Measurements from ENCODE around the gene PNCK.

The PNCK gene

DNA sequence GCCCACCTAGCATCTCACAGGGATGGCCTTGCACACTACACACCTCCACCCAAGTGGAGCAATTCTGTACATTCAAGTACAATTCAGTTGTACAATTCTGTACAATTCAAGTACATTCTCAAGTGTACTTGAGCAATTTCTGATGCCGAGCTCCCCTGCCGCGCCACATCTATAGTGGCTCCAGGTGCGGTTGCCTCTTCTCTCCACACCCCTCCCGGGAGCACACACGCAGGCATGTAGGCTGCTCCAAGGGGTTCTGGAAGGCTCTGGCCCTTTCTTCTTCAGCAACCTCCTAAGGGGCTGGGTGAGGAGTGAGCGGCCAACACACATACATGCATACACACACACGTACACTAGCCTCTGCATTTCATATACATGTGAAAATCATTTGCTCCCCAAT is 45.5 kb downstream of the PNCK start:
- H3K4me1 Mint-ChIP-seq (ENCODE audit: low read depth) = no peaks in the 10 kb centered on the region
- H3K4me3 Mint-ChIP-seq = no peak overlapping the region
- DNase-seq = no peak
- H3K9me3 Mint-ChIP-seq = peaks cover 12% of the 10 kb centered on the region
- H3K36me3 Mint-ChIP-seq (ENCODE audit: low read depth) = no peaks in the 10 kb centered on the region
- H3K27ac Mint-ChIP-seq = no peak overlapping the region
- peaks cover 36% of the 10 kb centered on the region for H3K27me3 Mint-ChIP-seq

GRCh38 chrX:153627675-153628111 is 45.9 kb downstream of the PNCK start:
- no peak overlapping the region for H3K4me3 Mint-ChIP-seq
- DNase-seq = no peak
- no peaks in the 10 kb centered on the region for H3K4me1 Mint-ChIP-seq (ENCODE audit: low read depth)
- H3K9me3 Mint-ChIP-seq = peaks cover 12% of the 10 kb centered on the region
- H3K27ac Mint-ChIP-seq = no peak overlapping the region
- peaks cover 40% of the 10 kb centered on the region for H3K27me3 Mint-ChIP-seq
- H3K36me3 Mint-ChIP-seq (ENCODE audit: low read depth) = no peaks in the 10 kb centered on the region

GRCh38 chrX:153626863-153627674 is 46.5 kb downstream of the PNCK start:
- Mint-ChIP-seq H3K27me3 (peaks cover 46% of the 10 kb centered on the region), H3K4me3 (no peak overlapping the region), H3K4me1 (ENCODE audit: low read depth) (no peaks in the 10 kb centered on the region), H3K27ac (no peak overlapping the region), H3K36me3 (ENCODE audit: low read depth) (no peaks in the 10 kb centered on the region), H3K9me3 (peaks cover 12% of the 10 kb centered on the region)
- no peak for DNase-seq

DNA sequence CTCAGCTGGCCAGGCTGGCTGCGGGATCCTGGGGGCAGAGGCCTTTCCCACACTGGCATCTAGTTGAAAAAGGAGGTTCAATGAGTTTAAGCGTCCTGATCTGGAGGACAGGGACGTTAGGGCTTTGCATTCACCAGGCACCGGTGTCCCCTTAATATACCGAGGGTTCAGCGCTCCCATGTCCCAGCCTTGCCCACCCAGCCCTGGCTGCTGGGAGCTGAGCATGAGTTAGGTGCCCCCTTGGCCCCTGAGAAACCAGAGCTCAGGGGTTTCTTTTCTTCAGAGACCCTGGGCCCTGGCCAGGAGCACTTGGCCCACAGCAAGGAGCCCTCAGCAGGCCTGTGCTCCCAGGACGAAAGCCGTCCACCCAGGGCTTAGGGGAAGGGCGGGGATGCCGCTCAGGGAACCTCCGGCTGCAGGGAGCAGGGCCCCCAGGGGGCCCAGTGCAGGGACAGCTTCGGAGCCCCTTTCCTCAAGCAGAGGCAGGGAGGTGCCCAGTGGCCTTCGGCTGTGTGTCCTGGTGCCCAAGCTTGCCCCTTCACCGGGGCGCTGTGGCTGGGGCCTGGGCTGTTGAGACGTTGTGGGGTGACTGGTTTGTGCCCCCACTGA is 47.5 kb downstream of the PNCK start:
- no peak for DNase-seq
- no peak overlapping the region for H3K4me3 Mint-ChIP-seq
- H3K27me3 Mint-ChIP-seq = peaks cover 48% of the 10 kb centered on the region
- H3K4me1 Mint-ChIP-seq (ENCODE audit: low read depth) = no peaks in the 10 kb centered on the region
- H3K9me3 Mint-ChIP-seq = peaks cover 4% of the 10 kb centered on the region
- H3K36me3 Mint-ChIP-seq (ENCODE audit: low read depth) = no peaks in the 10 kb centered on the region
- H3K27ac Mint-ChIP-seq = no peak overlapping the region

GRCh38 chrX:153625271-153626024 is 48.2 kb downstream of the PNCK start:
- Mint-ChIP-seq H3K9me3 (no peaks in the 10 kb centered on the region), H3K27ac (no peak overlapping the region), H3K36me3 (ENCODE audit: low read depth) (no peaks in the 10 kb centered on the region), H3K4me3 (no peak overlapping the region), H3K27me3 (peaks cover 44% of the 10 kb centered on the region), H3K4me1 (ENCODE audit: low read depth) (no peaks in the 10 kb centered on the region)
- DNase-seq = no peak

GRCh38 chrX:153624196-153625091 is 49.2 kb downstream of the PNCK start:
- Mint-ChIP-seq H3K27ac (no peak overlapping the region), H3K4me3 (no peak overlapping the region), H3K4me1 (ENCODE audit: low read depth) (no peaks in the 10 kb centered on the region), H3K9me3 (no peaks in the 10 kb centered on the region), H3K36me3 (ENCODE audit: low read depth) (no peaks in the 10 kb centered on the region), H3K27me3 (peaks cover 37% of the 10 kb centered on the region)
- DNase-seq = no peak

DNA sequence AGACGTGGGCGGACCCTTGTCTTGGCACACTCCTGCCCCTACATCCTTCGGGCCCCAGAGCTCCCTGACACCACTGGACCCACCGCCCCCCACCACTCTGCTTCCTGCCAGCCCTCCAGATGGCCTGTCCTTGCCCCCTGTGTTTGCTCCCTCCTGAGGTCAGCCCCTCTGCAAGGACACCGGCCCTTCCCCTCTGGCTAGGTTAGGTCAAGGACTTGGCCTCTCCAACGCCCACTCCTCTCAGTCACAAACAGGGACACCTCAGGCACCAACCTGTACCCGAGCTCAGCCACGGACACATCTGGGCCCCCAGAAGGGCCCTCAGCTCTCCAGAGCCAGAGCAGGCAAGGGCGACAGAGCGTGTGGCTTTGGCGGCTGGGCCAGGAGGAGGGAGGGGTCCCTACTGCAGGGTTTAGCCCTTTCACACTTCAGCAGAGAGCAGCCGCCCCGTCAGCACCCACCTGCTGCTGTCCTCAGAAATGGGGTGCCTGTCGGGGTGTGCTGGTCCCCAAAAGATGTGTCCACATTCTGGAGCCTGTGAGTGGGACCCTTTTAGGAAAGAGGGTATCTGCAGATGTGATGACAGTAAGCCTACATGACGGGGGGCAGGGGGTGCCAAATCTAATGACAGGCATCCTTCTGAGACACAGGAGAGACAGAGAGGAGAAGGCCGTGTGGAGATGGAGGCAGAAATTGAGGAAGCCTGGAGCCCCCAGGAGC is 50.1 kb downstream of the PNCK start:
- no peak overlapping the region for H3K4me3 Mint-ChIP-seq
- no peak overlapping the region for H3K27ac Mint-ChIP-seq
- H3K36me3 Mint-ChIP-seq (ENCODE audit: low read depth) = no peaks in the 10 kb centered on the region
- no peaks in the 10 kb centered on the region for H3K9me3 Mint-ChIP-seq
- no peaks in the 10 kb centered on the region for H3K4me1 Mint-ChIP-seq (ENCODE audit: low read depth)
- no peak for DNase-seq
- peaks cover 41% of the 10 kb centered on the region for H3K27me3 Mint-ChIP-seq

- no peak overlapping the region for H3K27ac Mint-ChIP-seq
- no peaks in the 10 kb centered on the region for H3K9me3 Mint-ChIP-seq
- peaks cover 48% of the 10 kb centered on the region for H3K27me3 Mint-ChIP-seq
- no peaks in the 10 kb centered on the region for H3K36me3 Mint-ChIP-seq (ENCODE audit: low read depth)
- no peaks in the 10 kb centered on the region for H3K4me1 Mint-ChIP-seq (ENCODE audit: low read depth)
- no peak overlapping the region for H3K4me3 Mint-ChIP-seq
- no peak for DNase-seq
Measured at GRCh38 chrX:153622661-153623309, 50.8 kb downstream of the PNCK start.

- H3K27me3 Mint-ChIP-seq = peaks cover 51% of the 10 kb centered on the region
- H3K36me3 Mint-ChIP-seq (ENCODE audit: low read depth) = no peaks in the 10 kb centered on the region
- no peak for DNase-seq
- H3K9me3 Mint-ChIP-seq = no peaks in the 10 kb centered on the region
- no peak overlapping the region for H3K4me3 Mint-ChIP-seq
- H3K27ac Mint-ChIP-seq = no peak overlapping the region
- no peaks in the 10 kb centered on the region for H3K4me1 Mint-ChIP-seq (ENCODE audit: low read depth)
Measured at GRCh38 chrX:153621949-153622598, 51.5 kb downstream of the PNCK start.

DNA sequence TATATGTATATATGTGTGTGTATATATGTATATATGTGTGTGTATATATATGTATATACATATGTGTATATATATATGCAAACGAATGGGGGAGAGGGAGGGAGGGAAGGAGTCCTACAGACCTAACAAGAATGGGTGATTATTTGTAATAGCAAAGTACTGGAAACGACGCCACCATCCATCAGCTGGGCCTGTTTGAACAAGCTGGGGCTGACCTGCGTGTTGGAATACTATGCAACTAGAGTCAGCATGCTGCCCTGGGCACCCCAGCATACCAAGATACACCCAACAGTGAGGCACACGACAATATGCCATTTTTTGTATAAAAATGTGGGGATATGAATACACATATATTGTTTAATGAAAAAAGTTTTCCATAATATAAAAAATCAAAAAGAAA is 53.0 kb downstream of the PNCK start:
- no peak for DNase-seq
- no peak overlapping the region for H3K4me3 Mint-ChIP-seq
- no peak overlapping the region for H3K27ac Mint-ChIP-seq
- H3K27me3 Mint-ChIP-seq = peaks cover 58% of the 10 kb centered on the region
- no peaks in the 10 kb centered on the region for H3K4me1 Mint-ChIP-seq (ENCODE audit: low read depth)
- no peaks in the 10 kb centered on the region for H3K9me3 Mint-ChIP-seq
- H3K36me3 Mint-ChIP-seq (ENCODE audit: low read depth) = no peaks in the 10 kb centered on the region

Data from activated T-cell treated with anti-CD3 and anti-CD28 coated beads, Interleukin-2, amount 50 U/mL, for 24 hours (primary cell).